ENCODE data around the gene AASDHPPT. TPM values are rescaled to one million over a fixed set of nuclear protein-coding genes. Genes with fewer than 3 reads are reported as not detected.
A peak's percentile ranks its signal among the peaks of the same experiment; 100 is the strongest.

AASDHPPT gene
- total RNA-seq, 4 donors from 2014 or later, result 23.2 to 59.4 (median 45.2) TPM

GRCh38 chr11:106070606-106071005, 6.9 kb upstream of the AASDHPPT start:
- in situ Hi-C loops (cut with MboI; ENCODE audit: low sequenced_read_pairs in 4 of 4), result loop anchor here in 1 of 4 donors (10.0 kb wide), 1 partner anchor 46 kb away; the partner anchor contains the start of gene MSANTD4
- no peak for DNase-seq
- TF ChIP-seq CTCF (IDR thresholded peaks at IDR 0.05 in 4 of 5, conservative IDR thresholded peaks at IDR 0.05 in 1 of 5), result no peak
- TF ChIP-seq POLR2A (IDR thresholded peaks at IDR 0.05), result no peak
- intact Hi-C loops (cut with DNase I; ENCODE audit: low total_unique reads), result no loop called here
- Histone ChIP-seq H3K36me3 (no peaks in the 10 kb centered on the region), H3K9me3 (no peaks in the 10 kb centered on the region), H3K4me1 (no peaks in the 10 kb centered on the region), H3K27me3 (no peaks in the 10 kb centered on the region), H3K27ac (no peak overlapping the region), H3K4me3 (no peak overlapping the region)
- ATAC-seq, result peak in 1 of 2 donors; percentile 49

GRCh38 chr11:106072804-106073203, 4.7 kb upstream of the AASDHPPT start:
- no peaks in the 10 kb centered on the region for H3K9me3 ChIP-seq
- H3K4me1 ChIP-seq, result peaks cover 0 to 4% of the 10 kb centered on the region in 2 donors
- H3K36me3 ChIP-seq, result no peaks in the 10 kb centered on the region
- no peak for DNase-seq
- no peak overlapping the region for H3K4me3 ChIP-seq
- H3K27ac ChIP-seq, result no peak overlapping the region
- no peak for ATAC-seq
- intact Hi-C loops (cut with DNase I; ENCODE audit: low total_unique reads) (no loop called here), in situ Hi-C loops (cut with MboI; ENCODE audit: low sequenced_read_pairs in 4 of 4) (loop anchor here in 1 of 4 donors (10.0 kb wide), 1 partner anchor 48 kb away; the partner anchor contains the start of gene MSANTD4)
- no peak for TF ChIP-seq POLR2A (IDR thresholded peaks at IDR 0.05)
- TF ChIP-seq CTCF (IDR thresholded peaks at IDR 0.05 in 4 of 5, conservative IDR thresholded peaks at IDR 0.05 in 1 of 5), result no peak
- no peaks in the 10 kb centered on the region for H3K27me3 ChIP-seq

- TF ChIP-seq CTCF (IDR thresholded peaks at IDR 0.05 in 4 of 5, conservative IDR thresholded peaks at IDR 0.05 in 1 of 5) (no peak), POLR2A (IDR thresholded peaks at IDR 0.05) (no peak)
- intact Hi-C loops (cut with DNase I; ENCODE audit: low total_unique reads) (no loop called here), in situ Hi-C loops (cut with MboI; ENCODE audit: low sequenced_read_pairs in 4 of 4) (loop anchor here in 3 of 4 donors (5.0 to 10.0 kb wide), 2 partner anchors 52 to 54 kb away; partner anchors contain the start of gene MSANTD4 (in 3 of the 3))
- H3K27me3 ChIP-seq, result no peaks in the 10 kb centered on the region
- peaks cover 0 to 19% of the 10 kb centered on the region in 2 donors for H3K36me3 ChIP-seq
- H3K4me3 ChIP-seq, result peak overlapping the region; percentile 76 to 95 (median 88)
- no peaks in the 10 kb centered on the region for H3K9me3 ChIP-seq
- ATAC-seq, result peak; percentile 0 to 4
- DNase-seq, result no peak
- H3K27ac ChIP-seq, result peak overlapping the region; percentile 95 to 97 (median 96)
- H3K4me1 ChIP-seq, result peaks cover 30 to 38% of the 10 kb centered on the region in 2 donors
Measured at GRCh38 chr11:106076171-106076918, 1.1 kb upstream of the AASDHPPT start.

- in situ Hi-C loops (cut with MboI; ENCODE audit: low sequenced_read_pairs in 4 of 4), result loop anchor here in 3 of 4 donors (5.0 to 10.0 kb wide), 2 partner anchors 52 to 55 kb away; partner anchors contain the start of gene MSANTD4 (in 3 of the 3)
- ATAC-seq, result peak; percentile 95 to 96
Measured at GRCh38 chr11:106076919-106077608, 398 bp upstream of the AASDHPPT start, which contains the start of gene KBTBD3. Gene KBTBD3 (minus strand): TSS chr11:106077347. CDS start chr11:106059097, 18,250 bp downstream.

More at GRCh38 chr11:106076919-106077608, 398 bp upstream of the AASDHPPT start, which contains the start of gene KBTBD3:
- H3K27ac ChIP-seq, result peak within 1 kb of the TSS; percentile 95 to 97 (median 96)
- intact Hi-C loops (cut with DNase I; ENCODE audit: low total_unique reads), result loop anchor here (1.0 kb wide), 1 partner anchor 55 kb away; the partner anchor contains the start of gene MSANTD4
- peak within 1 kb of the TSS; percentile 87 to 95 (median 89) for H3K4me3 ChIP-seq
- peak in 2 of 5 experiments; percentile 16 to 33 for TF ChIP-seq CTCF (IDR thresholded peaks at IDR 0.05 in 4 of 5, conservative IDR thresholded peaks at IDR 0.05 in 1 of 5)
- peak; percentile 87 to 91 for TF ChIP-seq POLR2A (IDR thresholded peaks at IDR 0.05)
- peak; percentile 98 to 99 for DNase-seq
- no peaks in the 10 kb centered on the region for H3K27me3 ChIP-seq
- peaks cover 35 to 41% of the 10 kb centered on the region in 2 donors for H3K4me1 ChIP-seq
- H3K9me3 ChIP-seq, result no peaks in the 10 kb centered on the region
- peaks cover 0 to 24% of the 10 kb centered on the region in 2 donors for H3K36me3 ChIP-seq
